Esophagus muscularis mucosa (tissue), 4 donors: ENCODE results near the gene POU2AF3. TPM values are rescaled to one million over a fixed set of nuclear protein-coding genes. Genes with fewer than 3 reads are reported as not detected.

Source experiments
- DNase-seq: peaks from one replicate; pipeline ENCODE4 v3.0.0-alpha.2; 2017; ENCODE audit errors: extremely low spot score
- H3K27ac ChIP-seq, 4 donors: fragments of 200-600 bp; sonication (generic); replicated peaks in 1 of 4; 1 replicate in 3 of 4; 2 replicates in 1 of 4; pipeline ENCODE4 v1.5.1; 2016 to 2019; ENCODE audit warnings: mild to moderate bottlenecking in 1 of 4
- H3K27me3 ChIP-seq, 4 donors: fragments of 200-600 bp; sonication (generic); one replicate each; pipeline versions ENCODE4 v1.5.1 to v1.6.0; 2016 to 2019
- H3K36me3 ChIP-seq, 4 donors: fragments of 200-600 bp; sonication (generic); one replicate each; pipeline ENCODE4 v1.5.1; 2016 to 2019
- H3K4me1 ChIP-seq, 4 donors: fragments of 200-600 bp; sonication (generic); one replicate each; pipeline ENCODE4 v1.5.1; 2016 to 2019
- H3K4me3 ChIP-seq, 4 donors: fragments of 200-600 bp; sonication (generic); 1 replicate in 2 of 4; 2 replicates in 2 of 4; pipeline ENCODE4 v1.5.1; 2016 to 2019; ENCODE audit warnings: mild to moderate bottlenecking in 4 of 4, moderate library complexity in 1 of 4
- H3K9me3 ChIP-seq, 4 donors: fragments of 200-600 bp; sonication (generic); 1 replicate in 3 of 4; 2 replicates in 1 of 4; pipeline ENCODE4 v1.5.1; 2016 to 2019
- EP300 ChIP-seq: sonication (generic); formaldehyde crosslinking; IDR thresholded peaks from one replicate; pipeline ENCODE4 v1.6.1; 2017; ENCODE audit warnings: antibody characterized with exemption
- POLR2A ChIP-seq: fragments of 450-650 bp; IDR thresholded peaks from one replicate; pipeline ENCODE4 v1.6.1; 2017; ENCODE audit warnings: antibody characterized with exemption, moderate library complexity, mild to moderate bottlenecking, low read depth
- POLR2AphosphoS5 ChIP-seq, 2 donors: sonication (generic); formaldehyde crosslinking; IDR thresholded peaks; one replicate each; pipeline ENCODE4 v1.6.1; 2017; ENCODE audit warnings: antibody characterized with exemption in 2 of 2
- WGBS: methylation state at CpG from one replicate; pipeline ENCODE4 v1.1.5; 2018; 5-methylcytosine and 5-hydroxymethylcytosine counted together
- intact Hi-C: fragments of 100-400 bp; cut with DNase I; formaldehyde crosslinking; loops from one replicate; pipeline ENCODE4 v1.15.1; 2023
- total RNA-seq, 4 donors: library from RNA; depleted of rRNA; stranded (reverse); fragments of >200 nt; gene quantifications; one replicate each; pipeline versions ENCODE4 v1.1.0 to v1.2.1, GENCODE V29; 2016
- TF ChIP-seq, protein P1 (sequence below), 3 experiments: fragments of 200-600 bp in 2 of 3; fragments of 450-650 bp in 1 of 3; sonication (generic) in 2 of 3; IDR thresholded peaks; one replicate each; pipeline ENCODE4 v1.5.1; 2017 to 2019; ENCODE audit warnings: antibody characterized with exemption in 3 of 3, mild to moderate bottlenecking in 2 of 3, moderate library complexity in 1 of 3

POU2AF3 gene, protein sequence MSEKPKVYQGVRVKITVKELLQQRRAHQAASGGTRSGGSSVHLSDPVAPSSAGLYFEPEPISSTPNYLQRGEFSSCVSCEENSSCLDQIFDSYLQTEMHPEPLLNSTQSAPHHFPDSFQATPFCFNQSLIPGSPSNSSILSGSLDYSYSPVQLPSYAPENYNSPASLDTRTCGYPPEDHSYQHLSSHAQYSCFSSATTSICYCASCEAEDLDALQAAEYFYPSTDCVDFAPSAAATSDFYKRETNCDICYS
- total RNA-seq = 1 to 10 TPM in 2 of 4 donors, under 1 TPM in 1, not detected in 1; 0.99 to 2.9 (median 2.2) TPM

DNA sequence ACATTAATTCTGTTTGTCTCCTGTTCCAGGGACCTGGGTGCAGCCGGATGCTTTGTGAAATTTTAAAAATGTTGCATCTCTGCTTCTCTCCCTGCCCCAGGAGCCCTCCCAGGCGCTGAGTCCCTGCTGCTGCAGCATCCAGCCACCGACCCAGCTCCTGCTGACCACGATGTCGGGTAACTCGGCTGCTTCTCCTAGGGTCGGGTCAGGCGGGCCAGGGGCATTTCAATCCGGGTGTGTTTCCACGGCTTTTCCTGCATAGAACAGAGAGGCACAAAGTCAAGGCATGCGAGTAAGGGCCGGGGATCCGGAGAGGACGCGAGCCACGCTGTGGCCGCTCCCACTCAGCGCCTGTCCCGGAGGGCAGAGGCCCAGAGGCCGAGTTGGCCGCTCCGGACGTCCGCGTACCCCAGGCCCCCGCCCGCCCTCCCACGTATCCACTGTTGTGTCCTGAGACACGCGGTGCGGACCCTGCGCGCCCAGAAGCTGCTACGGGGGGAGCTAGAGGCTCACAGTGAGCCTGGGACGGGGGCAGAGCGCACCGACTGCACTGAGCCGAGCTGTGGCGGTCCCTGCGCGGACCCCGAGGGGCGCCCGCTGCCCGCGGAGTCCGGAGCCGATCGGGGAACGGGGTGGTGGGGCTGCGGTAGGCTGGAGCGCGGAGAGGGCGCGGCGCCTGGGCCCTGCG lies at the start of gene POU2AF3:
Gene POU2AF3 (plus strand): TSS at position 134 of the 688 bp plus-strand sequence. CDS start 36 bp downstream, at position 170.
- H3K9me3 ChIP-seq = no peaks in the 10 kb centered on the region
- no peak for TF ChIP-seq POLR2AphosphoS5 (IDR thresholded peaks at IDR 0.05)
- no peak for TF ChIP-seq EP300
- TF ChIP-seq, protein P1, sequence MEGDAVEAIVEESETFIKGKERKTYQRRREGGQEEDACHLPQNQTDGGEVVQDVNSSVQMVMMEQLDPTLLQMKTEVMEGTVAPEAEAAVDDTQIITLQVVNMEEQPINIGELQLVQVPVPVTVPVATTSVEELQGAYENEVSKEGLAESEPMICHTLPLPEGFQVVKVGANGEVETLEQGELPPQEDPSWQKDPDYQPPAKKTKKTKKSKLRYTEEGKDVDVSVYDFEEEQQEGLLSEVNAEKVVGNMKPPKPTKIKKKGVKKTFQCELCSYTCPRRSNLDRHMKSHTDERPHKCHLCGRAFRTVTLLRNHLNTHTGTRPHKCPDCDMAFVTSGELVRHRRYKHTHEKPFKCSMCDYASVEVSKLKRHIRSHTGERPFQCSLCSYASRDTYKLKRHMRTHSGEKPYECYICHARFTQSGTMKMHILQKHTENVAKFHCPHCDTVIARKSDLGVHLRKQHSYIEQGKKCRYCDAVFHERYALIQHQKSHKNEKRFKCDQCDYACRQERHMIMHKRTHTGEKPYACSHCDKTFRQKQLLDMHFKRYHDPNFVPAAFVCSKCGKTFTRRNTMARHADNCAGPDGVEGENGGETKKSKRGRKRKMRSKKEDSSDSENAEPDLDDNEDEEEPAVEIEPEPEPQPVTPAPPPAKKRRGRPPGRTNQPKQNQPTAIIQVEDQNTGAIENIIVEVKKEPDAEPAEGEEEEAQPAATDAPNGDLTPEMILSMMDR (IDR thresholded peaks at IDR 0.05) = no peak
- TF ChIP-seq POLR2A = no peak
- 18% methylated on average over 14 of the region's 57 CpGs for WGBS
- H3K4me1 ChIP-seq = peaks cover 7 to 39% (median 31%) of the 10 kb centered on the region in 4 donors
- H3K27me3 ChIP-seq = peaks cover 0 to 10% (median 0%) of the 10 kb centered on the region in 4 donors
- DNase-seq = peak; percentile 92
- no peaks in the 10 kb centered on the region for H3K36me3 ChIP-seq
- peak within 1 kb of the TSS; percentile 78 to 89 (median 85) for H3K27ac ChIP-seq
- intact Hi-C loops = loop anchor here (5.0 kb wide), 1 partner anchor 124 kb away; no protein-coding TSS in a partner anchor
- peak within 1 kb of the TSS; percentile 65 to 71 (median 70) for H3K4me3 ChIP-seq

DNA sequence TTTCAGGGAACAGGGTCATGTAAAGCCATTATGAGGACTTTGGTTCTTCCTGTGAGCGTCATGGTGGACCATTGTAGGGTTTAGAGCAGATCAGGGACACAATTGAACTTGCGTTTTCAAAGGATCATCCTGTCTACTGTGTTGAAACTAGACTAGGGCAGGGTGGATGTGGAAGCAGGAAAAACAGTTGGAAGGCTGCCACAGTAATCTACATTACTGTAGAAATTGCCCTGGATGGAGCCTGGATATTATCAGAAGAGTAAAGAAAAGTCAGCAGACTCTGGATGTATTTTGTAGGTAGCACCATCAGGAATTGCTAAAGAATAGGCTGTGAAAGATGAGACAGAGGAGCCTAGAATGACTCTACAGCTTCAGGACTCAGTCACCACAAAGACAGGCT lies 47.4 kb upstream of the POU2AF3 start:
- WGBS = 71% methylated on average over 2 of the region's 2 CpGs
- TF ChIP-seq EP300 (no peak), POLR2A (no peak), POLR2AphosphoS5 (IDR thresholded peaks at IDR 0.05) (no peak)
- TF ChIP-seq, protein P1 (IDR thresholded peaks at IDR 0.05) = no peak
- no peak overlapping the region for H3K27ac ChIP-seq
- intact Hi-C loops = no loop called here
- no peaks in the 10 kb centered on the region for H3K36me3 ChIP-seq
- H3K4me1 ChIP-seq = no peaks in the 10 kb centered on the region
- H3K9me3 ChIP-seq = no peaks in the 10 kb centered on the region
- no peak overlapping the region for H3K4me3 ChIP-seq
- peaks cover 0 to 6% (median 0%) of the 10 kb centered on the region in 4 donors for H3K27me3 ChIP-seq
- DNase-seq = no peak

DNA sequence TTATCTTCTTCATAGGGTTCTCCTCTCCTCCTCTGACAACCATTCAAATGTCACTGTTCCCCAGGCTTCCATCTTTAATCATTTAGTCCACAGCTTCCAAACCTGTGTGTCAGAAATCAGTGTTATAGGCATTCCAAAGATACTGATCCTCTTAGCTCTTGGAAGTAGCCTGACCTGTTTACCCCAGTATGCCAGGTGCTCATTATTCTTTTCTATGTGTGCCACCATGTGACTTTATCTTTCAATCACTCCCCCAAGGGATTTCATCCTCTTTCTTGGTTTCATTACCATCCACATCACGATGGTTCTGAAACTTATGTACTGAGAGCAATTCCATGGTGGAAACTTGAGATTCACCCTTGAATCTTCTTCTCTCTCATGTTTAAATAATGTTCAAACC lies 45.2 kb upstream of the POU2AF3 start:
- no peak overlapping the region for H3K27ac ChIP-seq
- DNase-seq = no peak
- no peaks in the 10 kb centered on the region for H3K9me3 ChIP-seq
- peaks cover 0 to 6% (median 0%) of the 10 kb centered on the region in 4 donors for H3K27me3 ChIP-seq
- intact Hi-C loops = no loop called here
- no peak for TF ChIP-seq POLR2A
- TF ChIP-seq EP300 = no peak
- TF ChIP-seq POLR2AphosphoS5 (IDR thresholded peaks at IDR 0.05) = no peak
- TF ChIP-seq, protein P1 (IDR thresholded peaks at IDR 0.05) = no peak
- no peaks in the 10 kb centered on the region for H3K4me1 ChIP-seq
- no peak overlapping the region for H3K4me3 ChIP-seq
- WGBS = 92% methylated on average over 1 of the region's 1 CpG
- no peaks in the 10 kb centered on the region for H3K36me3 ChIP-seq

DNA sequence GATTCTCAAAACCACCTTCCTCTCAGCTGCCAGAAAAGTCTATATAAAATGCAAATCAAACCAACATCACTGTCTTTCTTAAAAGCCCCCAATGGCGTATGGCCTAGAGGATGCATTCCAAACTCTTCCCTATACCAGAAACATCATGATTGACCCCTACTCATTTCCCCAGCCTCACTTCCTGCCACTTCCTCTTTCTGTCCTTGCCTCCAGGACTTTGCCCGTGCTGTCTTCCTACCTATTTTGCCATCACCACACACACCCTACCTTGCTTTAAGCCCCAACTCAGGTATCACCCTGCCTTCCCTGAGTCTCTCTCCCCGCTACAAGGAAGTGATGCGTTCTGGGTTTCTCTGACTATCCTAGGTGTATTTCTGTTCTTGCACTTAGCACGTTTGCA lies 44.7 kb upstream of the POU2AF3 start:
- no peak overlapping the region for H3K4me3 ChIP-seq
- no peaks in the 10 kb centered on the region for H3K4me1 ChIP-seq
- no peaks in the 10 kb centered on the region for H3K36me3 ChIP-seq
- intact Hi-C loops = no loop called here
- no peak for DNase-seq
- H3K9me3 ChIP-seq = no peaks in the 10 kb centered on the region
- peaks cover 0 to 6% (median 0%) of the 10 kb centered on the region in 4 donors for H3K27me3 ChIP-seq
- H3K27ac ChIP-seq = no peak overlapping the region
- WGBS = 83% methylated on average over 5 of the region's 5 CpGs
- TF ChIP-seq EP300 (no peak), POLR2AphosphoS5 (IDR thresholded peaks at IDR 0.05) (no peak), POLR2A (no peak)
- TF ChIP-seq, protein P1 (IDR thresholded peaks at IDR 0.05) = no peak
